Measurements from ENCODE around the gene RIN3. TPM values are rescaled to one million over a fixed set of nuclear protein-coding genes. Genes with fewer than 3 reads are reported as not detected.

Gene RIN3
- total RNA-seq, 1 donor = 48.8 TPM

DNA sequence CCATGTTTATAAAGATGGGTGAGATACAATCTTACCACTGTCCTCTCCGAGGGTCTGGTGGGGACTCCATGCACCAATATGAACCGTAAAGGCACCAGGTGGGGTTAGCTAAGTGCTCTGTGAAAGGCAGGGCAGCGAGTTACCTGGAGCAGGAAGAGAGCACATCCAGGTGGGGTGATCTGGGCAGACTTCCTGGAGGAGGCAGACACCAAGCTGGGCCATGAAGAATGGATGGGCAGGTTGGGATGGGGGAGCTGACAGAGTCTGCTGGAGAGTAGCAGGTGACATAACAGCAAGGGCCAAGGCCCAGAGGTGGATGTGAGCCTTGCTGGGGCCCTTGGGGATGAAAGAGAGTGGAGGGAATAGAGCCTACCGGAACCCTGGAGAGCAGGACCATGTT is 45.9 kb downstream of the RIN3 start:
- no peaks in the 10 kb centered on the region for H3K9me3 ChIP-seq (ENCODE audit: low read depth, low read length)
- H3K4me1 ChIP-seq (ENCODE audit: insufficient read depth, low read length) = peaks cover 50% of the 10 kb centered on the region
- H3K4me3 ChIP-seq (ENCODE audit: low read length) = no peak overlapping the region
- H3K27me3 ChIP-seq (ENCODE audit: insufficient read depth, low read length) = no peaks in the 10 kb centered on the region

DNA sequence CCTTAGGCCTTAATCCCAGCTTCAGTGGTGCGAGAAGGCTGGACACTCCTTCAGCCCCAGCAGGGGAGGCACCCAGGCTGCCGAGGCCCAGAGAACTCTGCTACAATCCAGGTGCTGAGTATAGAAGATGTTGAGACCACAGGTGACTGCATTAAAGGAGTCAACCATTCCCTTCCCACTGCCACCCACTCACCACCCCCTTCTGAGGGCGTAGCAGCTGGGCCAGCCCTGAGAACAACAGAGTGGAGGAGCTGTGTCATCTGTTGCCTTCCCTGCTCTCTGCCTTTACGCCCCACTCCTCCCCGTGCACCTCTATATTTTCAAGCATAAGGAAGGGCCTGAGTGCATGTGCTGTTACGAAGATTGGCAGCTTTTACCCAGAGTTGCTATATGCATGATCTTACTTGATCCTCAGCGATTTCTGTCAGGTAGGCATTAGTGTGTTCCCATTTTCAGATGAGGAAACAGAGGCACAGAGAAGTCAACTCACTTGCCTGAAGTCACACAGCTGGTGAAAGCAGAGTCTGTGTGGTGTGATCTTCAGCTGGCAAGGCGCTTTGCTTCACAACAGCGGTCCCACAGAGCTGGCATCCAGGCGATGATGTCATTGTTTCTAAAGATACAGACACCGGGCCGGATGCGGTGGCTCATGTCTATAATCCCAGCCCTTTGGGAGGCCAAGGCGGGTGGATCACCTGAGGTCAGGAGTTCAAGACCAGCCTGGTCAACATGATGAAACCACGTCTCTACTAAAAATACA is 46.7 kb downstream of the RIN3 start:
- H3K27me3 ChIP-seq (ENCODE audit: insufficient read depth, low read length) = no peaks in the 10 kb centered on the region
- no peaks in the 10 kb centered on the region for H3K9me3 ChIP-seq (ENCODE audit: low read depth, low read length)
- no peak overlapping the region for H3K4me3 ChIP-seq (ENCODE audit: low read length)
- H3K4me1 ChIP-seq (ENCODE audit: insufficient read depth, low read length) = peaks cover 50% of the 10 kb centered on the region

GRCh38 chr14:92561906-92562479 is 48.4 kb downstream of the RIN3 start:
- Histone ChIP-seq H3K4me3 (ENCODE audit: low read length) (no peak overlapping the region), H3K9me3 (ENCODE audit: low read depth, low read length) (no peaks in the 10 kb centered on the region), H3K27me3 (ENCODE audit: insufficient read depth, low read length) (no peaks in the 10 kb centered on the region), H3K4me1 (ENCODE audit: insufficient read depth, low read length) (peaks cover 38% of the 10 kb centered on the region)

- Histone ChIP-seq H3K4me3 (ENCODE audit: low read length) (no peak overlapping the region), H3K27me3 (ENCODE audit: insufficient read depth, low read length) (no peaks in the 10 kb centered on the region), H3K4me1 (ENCODE audit: insufficient read depth, low read length) (peaks cover 46% of the 10 kb centered on the region), H3K9me3 (ENCODE audit: low read depth, low read length) (no peaks in the 10 kb centered on the region)
These were observed 49.8 kb downstream of the RIN3 start for GRCh38 chr14:92563359-92563758.

DNA sequence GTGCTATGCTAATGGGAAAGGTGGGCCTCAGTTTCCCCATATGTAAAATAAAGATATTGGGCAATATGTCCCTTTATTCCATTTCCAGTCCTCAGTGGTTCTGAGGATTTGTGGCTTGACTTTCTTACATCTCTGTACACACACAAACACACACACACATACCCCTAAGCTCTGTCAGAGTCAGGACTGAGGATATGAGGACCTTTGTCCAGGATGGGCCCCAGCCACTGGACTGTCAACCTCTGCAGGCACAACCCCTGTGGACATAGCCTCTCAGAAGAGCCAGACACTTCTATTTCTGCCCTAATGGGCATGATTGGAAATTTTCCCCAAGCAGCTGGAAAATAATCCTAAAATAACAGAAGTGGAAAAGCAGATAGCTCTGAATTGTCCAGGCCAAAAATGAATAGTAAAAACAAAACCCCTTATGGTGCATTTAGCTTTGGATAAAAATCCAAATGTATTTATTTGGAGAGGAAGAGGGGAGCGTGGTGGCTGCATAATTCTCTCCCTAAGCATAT is 50.2 kb downstream of the RIN3 start:
- H3K9me3 ChIP-seq (ENCODE audit: low read depth, low read length) = no peaks in the 10 kb centered on the region
- H3K27me3 ChIP-seq (ENCODE audit: insufficient read depth, low read length) = no peaks in the 10 kb centered on the region
- H3K4me1 ChIP-seq (ENCODE audit: insufficient read depth, low read length) = peaks cover 50% of the 10 kb centered on the region
- no peak overlapping the region for H3K4me3 ChIP-seq (ENCODE audit: low read length)

DNA sequence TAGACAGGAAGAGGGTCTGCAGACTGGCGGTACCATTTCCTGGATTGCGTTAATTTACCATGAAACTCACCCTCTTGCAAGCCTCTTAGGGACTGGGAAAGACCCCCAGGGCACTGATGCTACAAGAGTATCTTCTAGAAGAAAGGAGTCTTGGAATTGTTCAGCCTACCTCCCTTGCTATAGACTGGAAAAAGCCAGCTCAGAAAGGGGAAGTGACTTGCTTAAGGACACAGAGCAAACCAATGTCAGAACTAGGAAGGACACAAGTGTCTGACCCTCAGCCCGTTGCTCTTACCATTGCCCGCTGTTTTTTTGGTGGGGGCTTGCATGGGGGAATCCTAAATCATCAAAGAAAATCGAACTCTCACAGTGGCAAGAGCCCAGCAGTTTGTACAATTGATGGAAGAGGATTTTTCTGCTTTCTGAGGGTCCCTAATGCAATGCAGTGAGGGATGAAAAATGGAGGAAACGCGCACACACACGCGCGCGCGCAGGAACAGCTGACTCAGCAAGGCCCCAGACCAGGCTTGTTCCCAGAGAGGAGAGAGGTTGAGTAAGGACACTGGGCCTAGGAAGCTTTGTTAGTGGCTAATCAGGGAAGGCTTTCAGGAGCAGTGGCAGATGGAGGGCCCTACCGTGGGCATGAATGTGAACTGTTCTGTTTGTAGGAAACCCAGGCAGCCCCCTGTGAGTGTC is 50.9 kb downstream of the RIN3 start:
- Histone ChIP-seq H3K4me3 (ENCODE audit: low read length) (no peak overlapping the region), H3K4me1 (ENCODE audit: insufficient read depth, low read length) (peaks cover 57% of the 10 kb centered on the region), H3K27me3 (ENCODE audit: insufficient read depth, low read length) (no peaks in the 10 kb centered on the region), H3K9me3 (ENCODE audit: low read depth, low read length) (no peaks in the 10 kb centered on the region)

- Histone ChIP-seq H3K27me3 (ENCODE audit: insufficient read depth, low read length) (no peaks in the 10 kb centered on the region), H3K9me3 (ENCODE audit: low read depth, low read length) (no peaks in the 10 kb centered on the region), H3K4me1 (ENCODE audit: insufficient read depth, low read length) (peaks cover 64% of the 10 kb centered on the region), H3K4me3 (ENCODE audit: low read length) (no peak overlapping the region)
These were observed 51.6 kb downstream of the RIN3 start for GRCh38 chr14:92565040-92565717.

DNA sequence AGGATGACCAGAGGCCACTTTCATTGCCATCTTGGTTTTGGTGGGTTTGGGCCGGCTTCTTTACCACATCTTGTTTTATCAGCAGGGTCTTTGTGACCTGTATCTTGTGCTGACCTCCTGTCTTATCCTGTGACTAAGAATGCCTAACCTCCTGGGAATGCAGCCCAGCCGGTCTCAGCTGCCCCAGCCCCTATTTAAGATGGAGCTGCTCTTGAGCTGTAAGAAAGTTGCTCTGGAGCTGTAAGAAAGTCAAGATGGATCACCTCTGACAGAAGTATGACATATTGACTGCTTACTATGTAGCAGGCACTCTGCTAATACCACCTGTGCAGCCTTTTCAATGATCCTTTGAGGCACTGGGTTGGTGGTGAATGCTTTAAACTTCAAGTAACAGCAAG is 52.1 kb downstream of the RIN3 start:
- Histone ChIP-seq H3K4me3 (ENCODE audit: low read length) (no peak overlapping the region), H3K27me3 (ENCODE audit: insufficient read depth, low read length) (no peaks in the 10 kb centered on the region), H3K4me1 (ENCODE audit: insufficient read depth, low read length) (peaks cover 68% of the 10 kb centered on the region), H3K9me3 (ENCODE audit: low read depth, low read length) (no peaks in the 10 kb centered on the region)

- Histone ChIP-seq H3K4me3 (ENCODE audit: low read length) (no peak overlapping the region), H3K27me3 (ENCODE audit: insufficient read depth, low read length) (no peaks in the 10 kb centered on the region), H3K9me3 (ENCODE audit: low read depth, low read length) (no peaks in the 10 kb centered on the region), H3K4me1 (ENCODE audit: insufficient read depth, low read length) (peaks cover 69% of the 10 kb centered on the region)
These were observed 53.7 kb downstream of the RIN3 start for GRCh38 chr14:92567173-92567725.

- Histone ChIP-seq H3K27me3 (ENCODE audit: insufficient read depth, low read length) (no peaks in the 10 kb centered on the region), H3K9me3 (ENCODE audit: low read depth, low read length) (no peaks in the 10 kb centered on the region), H3K4me1 (ENCODE audit: insufficient read depth, low read length) (peaks cover 53% of the 10 kb centered on the region), H3K4me3 (ENCODE audit: low read length) (no peak overlapping the region)
These were observed 55.3 kb downstream of the RIN3 start for GRCh38 chr14:92568621-92569479.

GRCh38 chr14:92570674-92571262 is 57.2 kb downstream of the RIN3 start:
- Histone ChIP-seq H3K4me3 (ENCODE audit: low read length) (no peak overlapping the region), H3K9me3 (ENCODE audit: low read depth, low read length) (no peaks in the 10 kb centered on the region), H3K4me1 (ENCODE audit: insufficient read depth, low read length) (peaks cover 39% of the 10 kb centered on the region), H3K27me3 (ENCODE audit: insufficient read depth, low read length) (no peaks in the 10 kb centered on the region)

DNA sequence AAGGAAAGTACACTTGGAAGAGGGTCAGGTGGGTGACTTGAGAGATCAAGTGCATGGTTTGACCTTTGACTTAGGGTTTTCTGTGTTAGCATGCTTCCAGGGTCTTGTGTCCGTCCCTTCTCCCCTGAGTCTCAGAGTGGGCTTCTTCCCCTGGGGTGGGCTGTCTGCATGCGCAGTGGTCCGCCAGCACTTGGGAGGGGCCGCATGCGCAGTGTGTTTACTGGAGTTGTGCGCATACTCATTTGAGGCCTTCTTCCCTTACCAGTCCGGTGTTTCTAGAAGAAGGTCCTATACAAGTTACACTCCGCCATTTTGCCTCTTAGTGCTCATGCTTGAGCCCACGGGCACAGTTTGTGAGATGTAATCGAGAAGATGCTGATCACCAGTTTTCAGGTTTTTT is 58.5 kb downstream of the RIN3 start:
- H3K9me3 ChIP-seq (ENCODE audit: low read depth, low read length) = no peaks in the 10 kb centered on the region
- H3K27me3 ChIP-seq (ENCODE audit: insufficient read depth, low read length) = no peaks in the 10 kb centered on the region
- H3K4me1 ChIP-seq (ENCODE audit: insufficient read depth, low read length) = peaks cover 52% of the 10 kb centered on the region
- H3K4me3 ChIP-seq (ENCODE audit: low read length) = no peak overlapping the region

DNA sequence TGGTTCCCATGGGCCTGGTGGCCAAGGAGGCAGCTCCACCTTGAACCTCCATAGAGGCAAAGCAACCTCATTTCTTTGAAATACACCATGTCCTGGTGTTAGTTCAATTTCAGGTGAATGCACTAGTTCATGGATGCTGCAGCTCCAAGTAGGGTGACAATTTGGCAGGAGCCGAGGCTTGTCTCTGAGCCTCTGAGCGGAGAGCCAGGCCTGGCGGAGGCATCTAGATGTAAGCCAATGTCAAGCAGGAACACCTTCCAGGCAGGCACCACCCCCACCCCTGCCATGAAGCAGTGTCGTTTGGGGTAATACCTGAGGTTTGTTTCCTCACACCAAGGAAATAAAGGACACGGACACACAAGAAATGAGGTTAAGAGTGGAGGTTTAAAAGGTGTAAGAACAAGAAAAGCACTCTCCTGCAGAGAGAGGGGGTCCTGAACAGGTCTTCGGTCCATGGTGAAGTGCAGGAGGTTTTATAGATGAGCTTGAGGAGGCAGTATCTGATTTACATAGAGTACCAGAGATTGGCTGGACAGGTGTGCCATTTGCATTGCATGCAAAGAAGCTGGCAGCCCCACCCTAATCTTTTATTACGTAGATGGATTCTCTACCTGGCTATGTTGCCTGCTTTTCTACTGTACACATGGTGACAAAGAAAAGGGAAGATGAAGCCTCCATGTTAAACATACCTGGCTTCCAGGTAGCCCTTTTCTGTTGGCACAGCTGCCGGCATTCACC is 60.3 kb downstream of the RIN3 start:
- no peaks in the 10 kb centered on the region for H3K27me3 ChIP-seq (ENCODE audit: insufficient read depth, low read length)
- H3K4me3 ChIP-seq (ENCODE audit: low read length) = no peak overlapping the region
- peaks cover 53% of the 10 kb centered on the region for H3K4me1 ChIP-seq (ENCODE audit: insufficient read depth, low read length)

More for the DNA sequence above, 60.3 kb downstream of the RIN3 start:
- no peaks in the 10 kb centered on the region for H3K9me3 ChIP-seq (ENCODE audit: low read depth, low read length)
